Measurements from ENCODE around the gene KCTD1. TPM values are rescaled to one million over a fixed set of nuclear protein-coding genes. Genes with fewer than 3 reads are reported as not detected.

The KCTD1 gene
- total and polyA plus RNA-seq, 2 donors (not counting 1 experiment from before 2014, with no cell fraction given) = 2.3 to 5.0 TPM

DNA sequence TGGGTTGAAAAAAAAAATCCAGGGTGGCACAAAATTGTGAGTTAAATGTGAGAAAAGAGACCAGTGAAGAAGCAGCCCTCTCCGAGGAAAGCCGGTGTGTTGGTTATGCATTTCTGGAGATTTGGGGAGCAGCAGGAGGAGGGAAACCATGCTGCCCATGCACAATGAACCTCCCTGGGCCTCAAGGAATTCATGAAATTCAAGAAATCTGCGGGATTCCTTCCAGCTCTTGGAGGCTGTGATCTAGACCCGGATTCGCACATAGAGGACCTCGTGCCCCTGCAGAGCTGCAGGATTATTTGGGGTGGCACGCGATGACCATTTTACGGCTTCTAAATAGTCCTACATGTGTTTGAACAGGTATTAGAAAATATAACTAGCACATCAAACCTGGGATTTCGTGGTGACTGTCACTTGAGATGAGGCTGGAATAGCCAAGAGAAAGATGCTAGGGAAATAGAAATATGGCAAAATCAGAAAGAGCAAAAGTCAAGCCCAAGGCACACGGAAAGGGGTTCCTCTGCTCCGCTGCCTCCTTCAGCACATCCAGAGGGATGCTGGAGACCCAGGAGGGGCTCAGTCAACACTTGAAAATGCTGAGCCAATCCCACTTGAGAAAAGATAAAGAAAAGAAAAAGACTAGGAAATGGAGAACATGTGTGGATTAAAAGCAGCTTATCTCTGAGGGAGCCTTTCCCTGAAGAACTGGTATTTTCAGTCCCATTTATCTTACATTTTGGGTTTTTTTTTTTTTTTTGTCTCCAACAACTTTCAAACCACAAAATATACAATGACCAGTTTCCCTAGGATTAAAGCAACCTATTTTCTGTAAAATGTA lies 22.0 kb downstream of the KCTD1 start:
- H3K4me2 ChIP-seq (replicated peaks; ENCODE audit: low read depth, low read length, poor library complexity, severe bottlenecking) = no peak overlapping the region
- no peak overlapping the region for H3K4me3 Mint-ChIP-seq
- ChIA-PET CTCF (interaction anchor here (0.7 kb wide), 1 partner anchor 436 kb away, joined by 3 read pairs; no protein-coding TSS in a partner anchor), POLR2A (no interaction called here)
- no peaks in the 10 kb centered on the region for H3K27me3 ChIP-seq (replicated peaks in 1 of 4; ENCODE audit: control extremely low read depth in 1 of 4, control insufficient read depth in 3 of 4, insufficient read depth in 4 of 4, low read length in 3 of 4)
- 95% methylated on average over 11 of the region's 12 CpGs for WGBS (ENCODE audit: insufficient coverage)
- H3K79me2 ChIP-seq (ENCODE audit: control insufficient read depth, insufficient read depth, low read length) = no peaks in the 10 kb centered on the region
- no peaks in the 10 kb centered on the region for H3K9me3 ChIP-seq (ENCODE audit: control extremely low read depth in 1 of 3, control insufficient read depth in 2 of 3, insufficient read depth in 1 of 3, low read length in 2 of 3)
- no peaks in the 10 kb centered on the region for H4K20me1 ChIP-seq (ENCODE audit: control insufficient read depth, insufficient read depth, low read length, poor library complexity, severe bottlenecking)
- no peak for DNase-seq
- TF ChIP-seq, protein P1, sequence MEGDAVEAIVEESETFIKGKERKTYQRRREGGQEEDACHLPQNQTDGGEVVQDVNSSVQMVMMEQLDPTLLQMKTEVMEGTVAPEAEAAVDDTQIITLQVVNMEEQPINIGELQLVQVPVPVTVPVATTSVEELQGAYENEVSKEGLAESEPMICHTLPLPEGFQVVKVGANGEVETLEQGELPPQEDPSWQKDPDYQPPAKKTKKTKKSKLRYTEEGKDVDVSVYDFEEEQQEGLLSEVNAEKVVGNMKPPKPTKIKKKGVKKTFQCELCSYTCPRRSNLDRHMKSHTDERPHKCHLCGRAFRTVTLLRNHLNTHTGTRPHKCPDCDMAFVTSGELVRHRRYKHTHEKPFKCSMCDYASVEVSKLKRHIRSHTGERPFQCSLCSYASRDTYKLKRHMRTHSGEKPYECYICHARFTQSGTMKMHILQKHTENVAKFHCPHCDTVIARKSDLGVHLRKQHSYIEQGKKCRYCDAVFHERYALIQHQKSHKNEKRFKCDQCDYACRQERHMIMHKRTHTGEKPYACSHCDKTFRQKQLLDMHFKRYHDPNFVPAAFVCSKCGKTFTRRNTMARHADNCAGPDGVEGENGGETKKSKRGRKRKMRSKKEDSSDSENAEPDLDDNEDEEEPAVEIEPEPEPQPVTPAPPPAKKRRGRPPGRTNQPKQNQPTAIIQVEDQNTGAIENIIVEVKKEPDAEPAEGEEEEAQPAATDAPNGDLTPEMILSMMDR (IDR thresholded peaks at IDR 0.05) = no peak
- TF ChIP-seq EZH2 (IDR thresholded peaks at IDR 0.05; ENCODE audit: borderline replicate concordance, insufficient read depth, low read depth, low read length, poor library complexity, severe bottlenecking) = no peak
- no peak overlapping the region for H3K27ac ChIP-seq (ENCODE audit: low read length in 2 of 2)
- no peak overlapping the region for H3K4me3 ChIP-seq (ENCODE audit: control extremely low read depth in 1 of 5, extremely low read depth in 1 of 5, insufficient read depth in 1 of 5, low read depth in 2 of 5, low read length in 4 of 5)
- H2AFZ ChIP-seq (ENCODE audit: insufficient read depth, low read depth, low read length, poor library complexity, severe bottlenecking) = no peak overlapping the region
- no peaks in the 10 kb centered on the region for H3K4me1 ChIP-seq (ENCODE audit: control insufficient read depth in 2 of 2, insufficient read depth in 2 of 2, low read length in 2 of 2)
- ATAC-seq (ENCODE audit: low read depth) = no peak
- H3K36me3 ChIP-seq (replicated peaks in 1 of 2; ENCODE audit: control extremely low read depth in 1 of 2, control insufficient read depth in 1 of 2, extremely low read depth in 1 of 2, insufficient read depth in 2 of 2, low read length in 1 of 2) = no peaks in the 10 kb centered on the region
- no peaks in the 10 kb centered on the region for H3K4me1 Mint-ChIP-seq
- H3K9me3 Mint-ChIP-seq (ENCODE audit: insufficient read depth) = no peaks in the 10 kb centered on the region
- intact Hi-C loops (cut with micrococcal nuclease) = no loop called here
- H3K27ac Mint-ChIP-seq = no peak overlapping the region
- H3K27me3 Mint-ChIP-seq = no peaks in the 10 kb centered on the region
- no peak overlapping the region for H3K9ac ChIP-seq (ENCODE audit: low read length)

Measured in B cell (primary cell).